Neural cell (in vitro differentiated cells): Measurements from ENCODE around the gene BST2. TPM values are rescaled to one million over a fixed set of nuclear protein-coding genes. Genes with fewer than 3 reads are reported as not detected.

Source experiments
- H2AFZ ChIP-seq: fragments of 200-600, 300-800 bp; sonication (generic), shearing (Covaris generic); 2 replicates; pipeline ENCODE4 v1.6.0; 2014; ENCODE audit warnings: low read depth, mild to moderate bottlenecking, antibody characterized with exemption, low read length, moderate library complexity
- H3F3A ChIP-seq: fragments of 200-600 bp; shearing (Covaris generic); 2 replicates; pipeline ENCODE4 v1.6.1; 2016; ENCODE audit warnings: mild to moderate bottlenecking, moderate library complexity, mixed read lengths, antibody characterized with exemption, low read length; ENCODE audit not compliant: insufficient read depth, poor library complexity, severe bottlenecking
- H3K27ac ChIP-seq: fragments of 200-600, 300-800 bp; sonication (generic), shearing (Covaris generic); 2 replicates; pipeline ENCODE4 v1.5.1; 2014; ENCODE audit warnings: mild to moderate bottlenecking, low read length, moderate library complexity
- H3K27me3 ChIP-seq: fragments of 300-800, 200-600 bp; sonication (generic), shearing (Covaris generic); 2 replicates; pipeline ENCODE4 v1.6.0; 2014; ENCODE audit warnings: mild to moderate bottlenecking, low read depth, low read length, moderate library complexity; ENCODE audit not compliant: insufficient read depth
- H3K36me3 ChIP-seq: fragments of 300-800, 200-600 bp; sonication (generic), shearing (Covaris generic); 2 replicates; pipeline ENCODE4 v1.5.1; 2014; ENCODE audit warnings: mild to moderate bottlenecking, antibody characterized with exemption, low read length, moderate library complexity; ENCODE audit not compliant: insufficient read depth
- H3K4me2 ChIP-seq: fragments of 300-800, 200-600 bp; sonication (generic), shearing (Covaris generic); 2 replicates; pipeline ENCODE4 v1.6.0; 2014; ENCODE audit warnings: mild to moderate bottlenecking, low read length
- H3K4me3 ChIP-seq: fragments of 300-800, 200-600 bp; sonication (generic), shearing (Covaris generic); 2 replicates; pipeline ENCODE4 v1.5.1; 2014; ENCODE audit warnings: mild to moderate bottlenecking, low read length, moderate library complexity
- H3K79me2 ChIP-seq: fragments of 200-600 bp; shearing (Covaris generic); replicated peaks from 2 replicates; pipeline ENCODE4 v1.6.0; 2014; ENCODE audit warnings: mild to moderate bottlenecking, low read length, moderate library complexity; ENCODE audit not compliant: insufficient read depth
- H3K9ac ChIP-seq: fragments of 300-800, 200-600 bp; sonication (generic), shearing (Covaris generic); 2 replicates; pipeline ENCODE4 v1.6.1; 2016; ENCODE audit warnings: mild to moderate bottlenecking, low read length, mixed read lengths
- H3K9me2 ChIP-seq: fragments of 200-600 bp; shearing (Covaris generic); 2 replicates; pipeline ENCODE4 v1.6.1; 2016; ENCODE audit warnings: mild to moderate bottlenecking, low read length, mixed read lengths; ENCODE audit not compliant: insufficient read depth
- H3K9me3 ChIP-seq: fragments of 200-600, 300-800 bp; sonication (generic), shearing (Covaris generic); 2 replicates; pipeline ENCODE4 v1.6.1; 2016; ENCODE audit warnings: mild to moderate bottlenecking, mixed run types, low read length, moderate library complexity, mixed read lengths
- H4K20me1 ChIP-seq: fragments of 200-600 bp; shearing (Covaris generic); 2 replicates; pipeline ENCODE4 v1.6.1; 2016; ENCODE audit warnings: mild to moderate bottlenecking, mixed run types; ENCODE audit not compliant: insufficient read depth
- CTCF ChIP-seq: fragments of 450-650 bp; IDR thresholded peaks from 2 replicates; pipeline ENCODE4 v1.5.1; 2014; ENCODE audit warnings: antibody characterized with exemption, mild to moderate bottlenecking, moderate library complexity; ENCODE audit not compliant: poor library complexity, severe bottlenecking
- EP300 ChIP-seq: fragments of 450-650 bp; conservative IDR thresholded peaks from 2 replicates; pipeline ENCODE4 v1.6.1; 2014; ENCODE audit warnings: antibody characterized with exemption, mild to moderate bottlenecking, moderate library complexity; ENCODE audit not compliant: poor library complexity, severe bottlenecking
- EZH2 ChIP-seq: fragments of 200-600, 300-800 bp; shearing (Covaris generic), sonication (generic); IDR thresholded peaks from 2 replicates; pipeline ENCODE4 v1.6.1; 2014; ENCODE audit warnings: antibody characterized with exemption, low read length, borderline replicate concordance, mild to moderate bottlenecking; ENCODE audit not compliant: insufficient read depth, poor library complexity, severe bottlenecking
- MXI1 ChIP-seq: fragments of 450-650 bp; conservative IDR thresholded peaks from 2 replicates; pipeline ENCODE4 v1.6.1; 2014; ENCODE audit warnings: antibody characterized with exemption, mild to moderate bottlenecking; ENCODE audit not compliant: poor library complexity, severe bottlenecking
- POLR2AphosphoS5 ChIP-seq: IDR thresholded peaks from 2 replicates; pipeline ENCODE4 v1.6.1; 2012
- RAD21 ChIP-seq: fragments of 450-650 bp; conservative IDR thresholded peaks from 2 replicates; pipeline ENCODE4 v1.6.1; 2014; ENCODE audit warnings: antibody characterized with exemption, mild to moderate bottlenecking, moderate library complexity
- REST ChIP-seq: IDR thresholded peaks from 2 replicates; pipeline ENCODE4 v1.6.1; 2012; ENCODE audit warnings: borderline replicate concordance
- SMC3 ChIP-seq: fragments of 450-650 bp; conservative IDR thresholded peaks from 2 replicates; pipeline ENCODE4 v1.6.1; 2014; ENCODE audit warnings: antibody characterized with exemption, mild to moderate bottlenecking, moderate library complexity; ENCODE audit not compliant: poor library complexity
- TAF1 ChIP-seq: IDR thresholded peaks from 2 replicates; pipeline ENCODE4 v1.6.1; 2012; ENCODE audit warnings: low read depth
- polyA plus RNA-seq: library from polyadenylated mRNA; depleted of rRNA; stranded (reverse); fragments of >200 nt; gene quantifications from 2 replicates; pipeline ENCODE4 v1.2.3, GENCODE V29; 2014

The BST2 gene
- polyA plus RNA-seq, 1 donor from 2014 or later, result not detected

- Histone ChIP-seq H3K27me3 (no peaks in the 10 kb centered on the region), H2AFZ (no peak overlapping the region), H3K4me3 (no peak overlapping the region), H3K9me2 (no peaks in the 10 kb centered on the region), H3F3A (no peaks in the 10 kb centered on the region), H3K4me2 (no peak overlapping the region), H3K79me2 (no peaks in the 10 kb centered on the region), H3K9me3 (no peaks in the 10 kb centered on the region), H3K9ac (no peak overlapping the region), H4K20me1 (no peaks in the 10 kb centered on the region), H3K36me3 (no peaks in the 10 kb centered on the region), H3K27ac (no peak overlapping the region)
- TF ChIP-seq REST (no peak), RAD21 (no peak), POLR2AphosphoS5 (no peak), MXI1 (no peak), CTCF (no peak), SMC3 (no peak), EZH2 (no peak), EP300 (no peak), TAF1 (no peak)
These were observed 3.8 kb downstream of the BST2 start for GRCh38 chr19:17401628-17402027.

GRCh38 chr19:17398902-17399527 lies 6.4 kb downstream of the BST2 start:
- H3K27ac ChIP-seq, result no peak overlapping the region
- no peaks in the 10 kb centered on the region for H3K9me3 ChIP-seq
- no peaks in the 10 kb centered on the region for H3K79me2 ChIP-seq
- H4K20me1 ChIP-seq, result no peaks in the 10 kb centered on the region
- TF ChIP-seq REST, result no peak
- no peak for TF ChIP-seq EP300
- TF ChIP-seq SMC3, result no peak
- no peak for TF ChIP-seq POLR2AphosphoS5
- TF ChIP-seq EZH2, result no peak
- TF ChIP-seq MXI1, result no peak
- no peak for TF ChIP-seq TAF1
- H3K4me3 ChIP-seq, result no peak overlapping the region
- H3K36me3 ChIP-seq, result no peaks in the 10 kb centered on the region
- no peak overlapping the region for H3K4me2 ChIP-seq
- H3K27me3 ChIP-seq, result no peaks in the 10 kb centered on the region
- no peaks in the 10 kb centered on the region for H3K9me2 ChIP-seq
- no peak overlapping the region for H2AFZ ChIP-seq
- H3F3A ChIP-seq, result no peaks in the 10 kb centered on the region
- H3K9ac ChIP-seq, result no peak overlapping the region
